GM12878 (cell line): ENCODE results near the gene CELF3. TPM values are rescaled to one million over a fixed set of nuclear protein-coding genes. Genes with fewer than 3 reads are reported as not detected.

Experiments used
- ATAC-seq: fragments of 200-7000 bp; cut with Tn5 transposase; 3 replicates; pipeline ENCODE4 v1.9.1; 2020; ENCODE audit warnings: mild to moderate bottlenecking, moderate library complexity
- BruUV-seq: library from RNA; stranded (reverse); fragments of 400-500 nt; replicated peaks from 2 replicates; lab custom pipeline; 2021; lab: Mats Ljungman, UMichigan
- CTCF ChIA-PET: fragments of 300-600 bp; sonication (Branson Sonifier 250); formaldehyde crosslinking; extraction: SDS; loops from one replicate; lab custom pipeline; 2021; ENCODE audit warnings: inconsistent platforms; lab: Yijun Ruan, JAX
- POLR2A ChIA-PET: fragments of 350-600 bp; formaldehyde crosslinking; extraction: SDS; loops from one replicate; lab custom pipeline; 2021; ENCODE audit warnings: inconsistent platforms; lab: Charles Lee
- RAD21 ChIA-PET: fragments of 300-600 bp; sonication (Branson Sonifier 250); formaldehyde crosslinking; loops from one replicate; lab custom pipeline; 2023; ENCODE audit warnings: antibody characterized with exemption; ENCODE audit not compliant: unreplicated experiment; lab: Charles Lee
- SMC1A ChIA-PET: fragments of 300-600 bp; sonication (Branson Sonifier 250); formaldehyde crosslinking; loops from one replicate; lab custom pipeline; 2023; ENCODE audit not compliant: unreplicated experiment, uncharacterized antibody; lab: Charles Lee
- DNase-seq: peaks from one replicate; pipeline ENCODE4 v3.0.0-alpha.2; 2011; ENCODE audit warnings: low read depth, low spot score
- FAIRE-seq: peaks from 3 replicates; lab custom pipeline; 2011; peaks lifted over from hg19 to GRCh38; lab: Jason Lieb, UNC
- H2AFZ ChIP-seq: 2 replicates; pipeline ENCODE4 v1.6.0; 2011; ENCODE audit warnings: low read depth, low read length, control low read depth; ENCODE audit not compliant: control insufficient read depth
- H3K27ac ChIP-seq: 2 replicates; pipeline ENCODE4 v1.5.1; 2011; ENCODE audit warnings: control low read depth; ENCODE audit not compliant: control insufficient read depth, insufficient read depth
- H3K27me3 ChIP-seq, 2 experiments: replicated peaks in 1 of 2; 2 replicates each; pipeline versions ENCODE4 v1.6.0 to v1.6.1; 2011; ENCODE audit warnings: low read length in 1 of 2; ENCODE audit not compliant: control insufficient read depth in 2 of 2, insufficient read depth in 2 of 2
- H3K36me3 ChIP-seq, 2 experiments: 2 replicates each; pipeline ENCODE4 v1.5.1; 2011; ENCODE audit warnings: low read length in 1 of 2; ENCODE audit not compliant: control insufficient read depth in 2 of 2, insufficient read depth in 2 of 2
- H3K4me1 ChIP-seq: 2 replicates; pipeline ENCODE4 v1.6.1; 2011; ENCODE audit warnings: mild to moderate bottlenecking, low read length, moderate library complexity, mixed read lengths; ENCODE audit not compliant: control insufficient read depth, insufficient read depth
- H3K4me2 ChIP-seq: 2 replicates; pipeline ENCODE4 v1.6.0; 2011; ENCODE audit warnings: control low read depth; ENCODE audit not compliant: control insufficient read depth, insufficient read depth
- H3K4me3 ChIP-seq: fragments of 200-600 bp; sonication (generic); 2 replicates; pipeline ENCODE4 v1.5.1; 2016
- H3K79me2 ChIP-seq: 2 replicates; pipeline ENCODE4 v1.6.0; 2011; ENCODE audit warnings: low read length; ENCODE audit not compliant: control insufficient read depth, insufficient read depth
- H3K9ac ChIP-seq: 2 replicates; pipeline ENCODE4 v1.8.0; 2011; ENCODE audit warnings: low read length, control low read depth, mixed read lengths; ENCODE audit not compliant: control insufficient read depth, insufficient read depth
- H3K9me3 ChIP-seq: replicated peaks from 3 replicates; pipeline ENCODE4 v1.5.1; 2011; ENCODE audit warnings: mild to moderate bottlenecking, low read length; ENCODE audit not compliant: control insufficient read depth, insufficient read depth
- H4K20me1 ChIP-seq: 2 replicates; pipeline ENCODE4 v1.6.0; 2011; ENCODE audit not compliant: control insufficient read depth, insufficient read depth
- CBX3 ChIP-seq: fragments of 200-600 bp; sonication (generic); IDR thresholded peaks from 2 replicates; pipeline ENCODE4 v1.6.1; 2016; ENCODE audit warnings: low read depth, borderline replicate concordance
- EP300 ChIP-seq, 2 experiments: fragments of 150-350 bp in 1 of 2; IDR thresholded peaks; 2 replicates each; pipeline ENCODE4 v1.6.1; 2011 to 2012; ENCODE audit warnings: low read depth in 2 of 2, low read length in 2 of 2, borderline replicate concordance in 1 of 2, improper control_type of control experiment in 1 of 2, inconsistent platforms in 1 of 2; ENCODE audit not compliant: control insufficient read depth in 1 of 2
- IKZF2 ChIP-seq, 2 experiments: fragments of 450-650 bp; IDR thresholded peaks; 2 replicates each; pipeline ENCODE4 v1.6.1; 2017; ENCODE audit warnings: mild to moderate bottlenecking in 2 of 2, moderate library complexity in 2 of 2
- IRF5 ChIP-seq: fragments of 450-650 bp; IDR thresholded peaks from 2 replicates; pipeline ENCODE4 v1.6.1; 2017; ENCODE audit warnings: borderline replicate concordance
- NR2F1 ChIP-seq: fragments of 450-650 bp; conservative IDR thresholded peaks from 2 replicates; pipeline ENCODE4 v1.6.1; 2017; ENCODE audit warnings: mild to moderate bottlenecking
- PML ChIP-seq: IDR thresholded peaks from 2 replicates; pipeline ENCODE4 v1.6.1; 2012; ENCODE audit warnings: low read length, inconsistent platforms
- POU2F2 ChIP-seq: IDR thresholded peaks from 3 replicates; pipeline ENCODE4 v1.6.1; 2011; ENCODE audit warnings: low read depth, mild to moderate bottlenecking, low read length, borderline replicate concordance
- RFX5 ChIP-seq: IDR thresholded peaks from 2 replicates; pipeline ENCODE4 v1.6.1; 2011; ENCODE audit warnings: low read depth, low read length, improper control_type of control experiment
- SIN3A ChIP-seq: IDR thresholded peaks from 2 replicates; pipeline ENCODE4 v1.6.1; 2012; ENCODE audit warnings: low read depth, low read length, improper control_type of control experiment
- SIX5 ChIP-seq: IDR thresholded peaks from 2 replicates; pipeline ENCODE4 v1.6.1; 2011; ENCODE audit warnings: mild to moderate bottlenecking, low read depth, low read length, moderate library complexity; ENCODE audit not compliant: severe bottlenecking
- SMAD5 ChIP-seq: IDR thresholded peaks from 2 replicates; pipeline ENCODE4 v1.6.1; 2016; ENCODE audit warnings: antibody characterized with exemption, low read depth
- SMC3 ChIP-seq: IDR thresholded peaks from 2 replicates; pipeline ENCODE4 v1.6.1; 2011; ENCODE audit warnings: low read length, improper control_type of control experiment, borderline replicate concordance
- SUZ12 ChIP-seq: fragments of 200-600 bp; sonication (generic); IDR thresholded peaks from one replicate; pipeline ENCODE4 v1.6.1; 2018; ENCODE audit warnings: antibody characterized with exemption, mild to moderate bottlenecking; ENCODE audit not compliant: unreplicated experiment
- ZNF274 ChIP-seq: IDR thresholded peaks from one replicate; pipeline ENCODE4 v1.8.0; 2011; ENCODE audit not compliant: insufficient read length, insufficient read depth
- WGBS: methylation state at CpG from one replicate; pipeline ENCODE4 v1.1.6; 2016; ENCODE audit warnings: low lambda C conversion rate; ENCODE audit not compliant: insufficient replicate concordance, insufficient coverage; ENCODE audit errors: missing lambda C conversion rate; 5-methylcytosine and 5-hydroxymethylcytosine counted together
- in situ Hi-C: fragments of 300-500 bp; cut with MboI; formaldehyde crosslinking; loops from 9 replicates; pipeline ENCODE4 v1.14.3; 2018; ENCODE audit warnings: mixed read lengths
- intact Hi-C: fragments of 100-400 bp; cut with micrococcal nuclease; formaldehyde crosslinking; loops from one replicate; pipeline ENCODE4 v1.14.2; 2022; ENCODE audit not compliant: unreplicated experiment
- polyA plus RNA-seq, 11 experiments: library from polyadenylated mRNA; depleted of rRNA in 4 of 11; unstranded in 6 of 11; stranded (reverse) in 5 of 11; fragments of >200 nt; fragmentation: Nextera tagmentation in 4 of 11; fragmentation: Illumina TruSeq in 1 of 11; extraction: Ambion mirVana in 4 of 11; extraction: Trizol in 1 of 11; gene quantifications; 1 replicate in 1 of 11; 2 replicates in 10 of 11; pipeline versions ENCODE4 v1.2.1 to v1.2.3, GENCODE V29; 2011 to 2016; ENCODE audit warnings: inconsistent platforms in 2 of 11, missing spikeins in 2 of 11, low read depth in 1 of 11
- total RNA-seq, 4 experiments: library from RNA; depleted of rRNA in 3 of 4; stranded (reverse); fragments of >200 nt in 3 of 4; fragmentation: Illumina TruSeq in 1 of 4; extraction: Trizol in 1 of 4; gene quantifications; 2 replicates each; pipeline versions ENCODE4 v1.2.1 to v1.2.3, GENCODE V29; 2013 to 2021
- TF ChIP-seq, protein P1 (sequence below): fragments of 450-650 bp; IDR thresholded peaks from 2 replicates; pipeline ENCODE4 v1.6.1; 2018; ENCODE audit warnings: mild to moderate bottlenecking, low read depth, moderate library complexity; ENCODE audit not compliant: partially characterized antibody
- TF ChIP-seq, protein P2 (sequence below): fragments of 450-650 bp; formaldehyde crosslinking; IDR thresholded peaks from 2 replicates; pipeline ENCODE4 v1.4.0; 2022; ENCODE audit warnings: mild to moderate bottlenecking, moderate library complexity

Gene CELF3
- total and polyA plus RNA-seq, 10 of the 15 experiments (the other 5 are each of a cell fraction or from before 2014, with no cell fraction given), result 0.09 TPM; not detected in 9

- Histone ChIP-seq H3K79me2 (peaks cover 12% of the 10 kb centered on the region), H3K9ac (peak overlapping the region; percentile 92), H3K27me3 (no peaks in the 10 kb centered on the region), H3K4me1 (no peaks in the 10 kb centered on the region), H3K9me3 (no peaks in the 10 kb centered on the region), H2AFZ (peak overlapping the region; percentile 99), H3K27ac (peak overlapping the region; percentile 84), H3K36me3 (peaks cover 3 to 14% of the 10 kb centered on the region in 2 experiments; a peak in 3 of 4 replicates), H4K20me1 (no peaks in the 10 kb centered on the region), H3K4me2 (peak overlapping the region; percentile 95), H3K4me3 (peak overlapping the region; percentile 82)
- 24% methylated on average over 10 of the region's 10 CpGs for WGBS
- in situ Hi-C loops, result no loop called here
- FAIRE-seq, result no peak
- no TSS peak for BruUV-seq
- POLR2A ChIA-PET, result interaction anchor here (1.1 to 1.2 kb wide), 2 partner anchors 23 to 67 kb away, joined by 3 to 4 read pairs; no protein-coding TSS in a partner anchor
- RAD21 ChIA-PET, result interaction anchor here (0.9 to 1.7 kb wide), 7 partner anchors 25 to 320 kb away, joined by 3 to 4 read pairs (median 4); no protein-coding TSS in a partner anchor
- no peak for DNase-seq
- ATAC-seq, result no peak; the same call in 2 of the 3 replicates
- SMC1A ChIA-PET, result interaction anchor here (1.0 to 1.7 kb wide), 5 partner anchors 13 to 80 kb away, joined by 3 to 4 read pairs (median 3); no protein-coding TSS in a partner anchor
- intact Hi-C loops, result no loop called here
- TF ChIP-seq NR2F1 (no peak), SIX5 (no peak), CBX3 (no peak), POU2F2 (no peak), IRF5 (no peak), SIN3A (no peak), SUZ12 (no peak), ZNF274 (no peak), EP300 (IDR thresholded peaks at IDR 0.05; ENCODE audit: borderline replicate concordance in 1 of 2, control insufficient read depth in 1 of 2, low read depth in 2 of 2, low read length in 2 of 2) (no peak), SMC3 (no peak), IKZF2 (IDR thresholded peaks at IDR 0.05) (no peak), SMAD5 (no peak), PML (no peak), RFX5 (no peak)
- TF ChIP-seq, protein P1, sequence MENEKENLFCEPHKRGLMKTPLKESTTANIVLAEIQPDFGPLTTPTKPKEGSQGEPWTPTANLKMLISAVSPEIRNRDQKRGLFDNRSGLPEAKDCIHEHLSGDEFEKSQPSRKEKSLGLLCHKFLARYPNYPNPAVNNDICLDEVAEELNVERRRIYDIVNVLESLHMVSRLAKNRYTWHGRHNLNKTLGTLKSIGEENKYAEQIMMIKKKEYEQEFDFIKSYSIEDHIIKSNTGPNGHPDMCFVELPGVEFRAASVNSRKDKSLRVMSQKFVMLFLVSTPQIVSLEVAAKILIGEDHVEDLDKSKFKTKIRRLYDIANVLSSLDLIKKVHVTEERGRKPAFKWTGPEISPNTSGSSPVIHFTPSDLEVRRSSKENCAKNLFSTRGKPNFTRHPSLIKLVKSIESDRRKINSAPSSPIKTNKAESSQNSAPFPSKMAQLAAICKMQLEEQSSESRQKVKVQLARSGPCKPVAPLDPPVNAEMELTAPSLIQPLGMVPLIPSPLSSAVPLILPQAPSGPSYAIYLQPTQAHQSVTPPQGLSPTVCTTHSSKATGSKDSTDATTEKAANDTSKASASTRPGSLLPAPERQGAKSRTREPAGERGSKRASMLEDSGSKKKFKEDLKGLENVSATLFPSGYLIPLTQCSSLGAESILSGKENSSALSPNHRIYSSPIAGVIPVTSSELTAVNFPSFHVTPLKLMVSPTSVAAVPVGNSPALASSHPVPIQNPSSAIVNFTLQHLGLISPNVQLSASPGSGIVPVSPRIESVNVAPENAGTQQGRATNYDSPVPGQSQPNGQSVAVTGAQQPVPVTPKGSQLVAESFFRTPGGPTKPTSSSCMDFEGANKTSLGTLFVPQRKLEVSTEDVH, result no peak
- TF ChIP-seq, protein P2, sequence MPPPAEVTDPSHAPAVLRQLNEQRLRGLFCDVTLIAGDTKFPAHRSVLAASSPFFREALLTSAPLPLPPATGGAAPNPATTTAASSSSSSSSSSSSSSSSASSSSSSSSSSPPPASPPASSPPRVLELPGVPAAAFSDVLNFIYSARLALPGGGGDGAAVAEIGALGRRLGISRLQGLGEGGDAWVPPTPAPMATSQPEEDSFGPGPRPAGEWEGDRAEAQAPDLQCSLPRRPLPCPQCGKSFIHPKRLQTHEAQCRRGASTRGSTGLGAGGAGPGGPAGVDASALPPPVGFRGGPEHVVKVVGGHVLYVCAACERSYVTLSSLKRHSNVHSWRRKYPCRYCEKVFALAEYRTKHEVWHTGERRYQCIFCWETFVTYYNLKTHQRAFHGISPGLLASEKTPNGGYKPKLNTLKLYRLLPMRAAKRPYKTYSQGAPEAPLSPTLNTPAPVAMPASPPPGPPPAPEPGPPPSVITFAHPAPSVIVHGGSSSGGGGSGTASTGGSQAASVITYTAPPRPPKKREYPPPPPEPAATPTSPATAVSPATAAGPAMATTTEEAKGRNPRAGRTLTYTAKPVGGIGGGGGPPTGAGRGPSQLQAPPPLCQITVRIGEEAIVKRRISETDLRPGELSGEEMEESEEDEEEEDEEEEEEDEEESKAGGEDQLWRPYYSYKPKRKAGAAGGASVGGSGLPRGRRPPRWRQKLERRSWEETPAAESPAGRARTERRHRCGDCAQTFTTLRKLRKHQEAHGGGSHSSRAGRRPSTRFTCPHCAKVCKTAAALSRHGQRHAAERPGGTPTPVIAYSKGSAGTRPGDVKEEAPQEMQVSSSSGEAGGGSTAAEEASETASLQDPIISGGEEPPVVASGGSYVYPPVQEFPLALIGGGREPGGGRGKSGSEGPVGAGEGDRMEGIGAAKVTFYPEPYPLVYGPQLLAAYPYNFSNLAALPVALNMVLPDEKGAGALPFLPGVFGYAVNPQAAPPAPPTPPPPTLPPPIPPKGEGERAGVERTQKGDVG, result no peak
- CTCF ChIA-PET, result interaction anchor here (1.0 to 2.1 kb wide), 8 partner anchors 9 to 238 kb away, joined by 3 to 10 read pairs (median 4); partner anchors contain the start of gene TDRKH
Measured at GRCh38 chr1:151763990-151764389, 47.4 kb upstream of the CELF3 start.
